Stimulated activated CD8-positive, alpha-beta memory T cell treated with anti-CD3 and anti-CD28 coated beads, Interleukin-2, amount 100 ng/mL, for 48 hours (primary cell): ENCODE results near the gene PANK4.
A peak's percentile ranks its signal among the peaks of the same experiment; 100 is the strongest.

ENCODE experiments used
- DNase-seq, 2 donors: peaks; one replicate each; pipeline ENCODE4 v3.0.0-alpha.2; 2020; ENCODE audit warnings: low read depth in 2 of 2

Gene PANK4

DNA sequence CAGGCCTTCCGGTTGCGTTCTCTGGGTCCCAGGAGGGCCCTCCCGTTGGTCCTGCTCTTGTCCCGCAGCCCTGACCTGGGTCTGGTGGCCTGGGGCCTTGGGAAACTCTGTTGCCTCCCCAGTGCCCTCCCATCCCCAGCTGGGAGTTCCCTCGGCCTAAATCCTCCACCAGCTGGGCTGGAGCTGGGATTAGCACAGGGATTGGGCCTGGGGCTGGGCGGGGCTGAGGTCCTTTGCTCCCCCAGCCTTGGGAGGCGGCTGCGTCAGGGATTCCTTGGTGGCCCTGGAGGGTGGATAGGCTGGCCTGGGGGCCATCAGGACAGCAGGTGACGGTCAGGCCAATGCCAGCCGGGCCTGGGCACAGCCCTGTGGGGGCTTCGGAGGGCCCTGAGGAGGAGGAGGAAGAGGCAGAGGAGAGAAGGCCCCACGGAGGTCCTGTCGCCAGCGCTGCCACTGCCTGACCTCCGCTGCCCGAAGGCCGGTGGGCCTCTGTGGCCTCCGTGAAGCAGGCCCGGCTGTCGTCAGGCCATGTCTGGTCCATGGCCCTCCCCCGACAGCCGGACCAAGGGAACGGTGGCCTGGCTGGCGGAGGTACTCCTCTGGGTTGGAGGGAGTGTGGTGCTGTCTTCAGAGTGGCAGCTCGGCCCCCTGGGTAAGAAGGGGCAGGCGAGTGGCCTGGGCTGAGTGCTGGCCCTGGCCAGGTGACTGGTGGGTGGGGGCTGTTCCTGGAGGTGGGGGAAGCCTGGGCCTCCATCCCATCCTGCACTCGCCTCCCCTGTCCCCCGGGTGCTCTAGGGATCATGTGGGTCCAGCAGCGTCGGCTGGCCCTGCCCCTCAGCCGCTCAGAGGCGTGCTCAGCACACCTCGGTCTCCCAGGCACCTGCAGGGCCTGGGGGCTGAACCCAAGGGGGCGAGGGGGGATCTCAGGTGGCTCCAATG is 50.1 kb downstream of the PANK4 start, which contains the start of gene PLCH2:
Gene PLCH2, plus strand, starts transcription at position 229 of the 939 bp plus-strand sequence. Its CDS starts 300 bp downstream, at position 529.
- no peak for DNase-seq

- no peak for DNase-seq
These were observed 50.8 kb downstream of the PANK4 start for GRCh38 chr1:2475571-2475970.

GRCh38 chr1:2474933-2475371 is 51.4 kb downstream of the PANK4 start:
- DNase-seq, result no peak

GRCh38 chr1:2474104-2474844 is 52.1 kb downstream of the PANK4 start:
- DNase-seq, result no peak

DNA sequence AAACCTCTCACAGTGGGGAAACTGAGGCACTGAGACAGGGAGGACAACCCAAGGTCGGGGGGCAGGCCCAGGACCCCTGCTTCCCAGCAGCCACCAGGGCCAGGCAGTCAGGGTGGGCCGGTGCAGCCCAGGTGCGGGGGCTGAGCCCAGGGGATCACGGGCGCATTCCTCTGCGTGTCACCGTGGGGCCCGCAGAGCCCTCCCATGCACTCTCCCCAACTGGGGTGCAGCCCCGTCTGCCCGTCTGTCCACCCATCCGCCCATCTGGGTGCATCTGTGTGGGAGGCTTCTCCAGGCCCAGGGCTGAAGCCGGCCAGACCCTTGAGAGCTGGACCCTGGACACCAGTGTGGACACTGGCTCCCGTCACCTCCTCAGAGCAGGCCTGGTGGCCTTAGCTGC is 53.2 kb downstream of the PANK4 start:
- no peak for DNase-seq

DNA sequence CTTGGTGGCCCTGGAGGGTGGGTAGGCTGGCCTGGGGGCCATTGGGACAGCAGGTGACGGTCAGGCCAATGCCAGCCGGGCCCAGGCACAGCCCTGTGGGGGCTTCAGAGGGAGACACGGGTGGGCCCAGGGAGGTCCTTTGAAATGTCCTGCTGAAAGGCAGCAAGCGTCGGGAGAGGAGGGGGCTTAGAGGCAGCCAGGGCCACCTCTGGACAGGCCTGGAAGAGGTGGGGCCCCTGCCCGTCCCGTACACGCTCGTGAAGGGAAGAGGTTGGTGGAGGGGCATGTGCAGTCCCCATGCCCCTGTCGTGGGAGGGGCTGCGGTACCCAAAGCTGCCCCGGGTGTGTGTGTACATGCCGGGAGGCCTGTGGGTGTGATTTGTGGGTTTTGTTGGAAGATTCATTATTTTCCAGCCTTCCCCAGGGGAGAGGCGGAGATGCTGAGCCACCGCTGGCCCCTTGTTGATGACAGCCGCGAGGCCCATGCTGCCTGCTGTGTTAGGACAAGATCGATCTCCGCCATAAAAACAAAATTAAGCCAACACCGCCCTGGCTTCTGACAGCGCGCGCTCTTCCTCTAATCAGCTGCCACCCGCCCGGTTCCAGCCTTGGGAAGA is 53.7 kb downstream of the PANK4 start:
- DNase-seq, result no peak

GRCh38 chr1:2472109-2472508 is 54.3 kb downstream of the PANK4 start:
- no peak for DNase-seq

DNA sequence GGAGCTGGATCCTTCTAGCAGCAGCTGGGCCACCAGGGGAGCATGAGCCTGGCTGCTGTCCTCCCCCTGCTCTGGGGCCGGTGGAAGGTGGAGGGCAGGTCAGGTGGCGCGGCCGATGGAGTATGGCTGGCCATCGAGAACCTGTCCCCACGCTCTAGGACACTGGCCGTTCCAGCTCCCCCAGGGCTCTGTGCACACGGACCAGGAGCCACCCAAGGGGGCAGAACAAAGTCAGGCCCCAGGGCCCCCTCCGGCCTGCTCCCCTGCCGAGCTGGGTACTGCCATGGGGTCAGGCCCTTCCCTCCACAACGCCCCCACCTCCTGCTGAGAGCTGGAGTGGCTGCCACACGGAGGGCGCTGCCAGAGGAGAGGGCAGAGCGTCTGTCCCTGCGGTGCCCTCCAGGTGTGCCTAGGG is 54.8 kb downstream of the PANK4 start:
- DNase-seq, result no peak

- no peak for DNase-seq
These were observed 55.3 kb downstream of the PANK4 start for GRCh38 chr1:2471159-2471471.

DNA sequence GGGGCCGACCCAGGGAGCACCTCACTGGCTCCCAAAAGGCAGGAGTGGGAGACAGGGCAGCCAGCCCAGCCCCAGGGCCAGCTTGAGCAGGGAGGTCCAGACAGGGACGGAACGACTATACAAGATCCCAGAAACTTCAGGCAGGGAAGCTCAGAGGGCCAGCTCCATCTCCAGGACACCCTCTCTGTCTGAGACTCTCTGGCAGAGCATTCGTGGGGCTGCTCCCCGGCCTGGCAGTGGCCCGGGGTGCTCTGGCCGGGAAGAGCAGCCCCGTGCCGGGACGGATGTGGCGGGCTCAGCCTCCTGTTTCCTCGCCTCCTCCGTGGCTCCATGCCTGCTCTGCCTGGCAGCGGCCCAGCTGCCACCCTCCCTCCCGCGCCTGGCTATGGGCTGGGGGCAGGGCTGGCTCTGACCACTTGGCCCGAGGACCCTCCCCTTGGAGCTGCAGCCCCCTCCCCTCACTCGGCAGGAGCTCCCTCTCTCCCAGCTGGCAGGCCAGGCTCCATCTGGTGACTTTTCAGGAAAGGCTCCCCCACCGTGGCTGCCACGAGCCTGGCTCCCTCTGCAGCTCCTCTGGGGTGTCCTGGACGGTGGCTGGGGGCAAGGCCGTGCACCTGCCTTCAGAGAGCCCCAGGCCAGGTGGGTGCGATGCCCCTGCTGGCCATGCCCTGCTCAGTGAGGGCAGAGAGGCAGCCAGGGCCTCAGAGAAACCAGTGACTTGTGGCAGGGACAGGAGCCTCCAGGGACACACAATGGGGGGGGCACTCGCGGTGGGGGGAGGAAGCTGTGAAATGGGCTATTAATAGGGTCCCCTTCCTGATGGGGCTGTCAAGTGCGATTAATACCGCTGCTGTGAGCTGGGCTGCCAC is 55.9 kb downstream of the PANK4 start:
- DNase-seq, result no peak

DNA sequence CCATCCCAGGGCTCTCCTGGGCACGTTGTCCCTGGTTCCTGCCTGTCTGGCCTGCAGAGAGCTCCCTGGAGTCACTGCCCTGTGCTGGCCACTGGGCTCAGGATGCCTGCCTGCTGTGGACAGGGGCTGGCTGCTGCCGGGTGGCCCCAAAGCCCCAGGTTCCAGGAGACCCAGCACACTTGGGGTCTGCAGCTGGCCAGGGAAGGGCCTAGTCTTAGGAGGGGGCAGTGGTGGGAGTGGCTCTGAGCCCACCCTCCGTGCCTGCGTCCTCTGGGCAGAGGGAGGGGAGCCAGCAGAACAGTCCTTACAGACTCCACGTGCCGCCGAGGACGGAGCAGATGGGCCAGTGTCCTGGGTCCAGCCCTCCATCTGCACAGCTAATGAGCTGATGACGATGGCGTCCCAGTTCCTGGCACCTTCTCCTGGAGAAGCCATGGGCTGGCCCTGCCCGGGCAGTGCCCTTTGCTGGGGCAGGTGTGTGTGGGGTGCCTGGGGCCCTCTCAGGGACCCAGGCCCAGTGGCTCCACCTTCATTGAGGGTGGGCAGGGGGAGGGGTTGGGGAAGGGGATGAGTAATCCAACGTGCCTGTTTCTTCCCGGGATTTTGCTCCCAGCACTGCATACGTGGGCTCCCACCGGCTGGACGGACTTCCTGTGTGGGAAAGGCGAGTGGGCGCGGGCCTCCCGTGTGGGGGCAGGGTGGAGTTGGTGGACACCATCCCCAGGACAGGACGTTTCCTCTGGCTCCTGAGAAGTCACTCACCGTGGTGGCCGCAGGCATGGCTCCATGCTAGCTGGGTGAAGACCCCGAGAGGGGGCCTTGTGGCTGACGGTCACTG is 57.1 kb downstream of the PANK4 start:
- DNase-seq, result no peak

GRCh38 chr1:2468540-2468939 is 57.9 kb downstream of the PANK4 start:
- DNase-seq, result no peak

- peak in 1 of 2 donors; percentile 16 for DNase-seq
These were observed 58.3 kb downstream of the PANK4 start for GRCh38 chr1:2468041-2468472.

- peak in 1 of 2 donors; percentile 18 for DNase-seq
These were observed 59.3 kb downstream of the PANK4 start for GRCh38 chr1:2466958-2467554.

- DNase-seq, result no peak
These were observed 60.1 kb downstream of the PANK4 start for GRCh38 chr1:2466270-2466665.

DNA sequence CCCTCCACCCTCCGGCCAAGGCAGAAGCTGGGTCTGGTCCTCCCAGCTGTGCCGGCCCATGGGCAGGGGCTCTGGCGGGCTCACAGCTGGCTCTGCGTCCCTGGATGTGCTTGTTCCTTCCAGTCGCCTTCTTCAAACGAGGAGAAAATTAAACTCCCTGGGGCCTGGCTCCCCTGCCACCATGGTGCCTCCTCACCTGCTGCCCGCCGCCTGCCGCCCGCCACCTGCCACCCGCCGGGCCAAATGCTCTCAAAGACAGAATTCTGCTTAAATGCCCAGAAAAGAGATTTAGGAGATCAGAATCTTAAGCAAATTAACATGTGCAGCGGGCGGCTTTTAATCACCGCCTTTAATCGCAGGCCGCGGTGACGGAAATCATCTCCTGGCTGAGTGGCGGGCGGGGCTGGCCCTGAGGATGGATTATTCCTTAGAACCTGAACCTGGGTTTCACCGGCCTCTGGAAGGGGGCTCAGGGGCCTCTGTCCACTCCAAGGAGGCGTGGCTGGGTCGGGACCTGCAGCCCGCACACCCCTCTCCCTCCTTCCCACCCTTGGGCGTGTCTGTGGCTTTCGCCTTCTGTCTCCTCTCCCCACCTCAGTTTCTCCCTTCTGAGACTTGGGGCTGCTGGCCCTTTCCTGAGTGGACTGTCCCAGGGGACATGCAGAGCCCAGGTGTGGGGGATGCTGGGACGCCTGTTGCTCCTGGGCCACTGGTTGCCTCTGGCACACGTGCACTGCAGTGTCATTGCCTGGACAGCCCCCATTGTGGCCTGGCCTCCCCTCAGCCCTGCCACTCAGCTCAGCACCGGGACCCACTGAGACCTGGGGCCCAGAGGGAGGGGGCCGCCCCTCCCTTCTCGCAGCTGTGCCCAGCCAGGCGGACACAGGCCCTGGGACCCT is 60.8 kb downstream of the PANK4 start:
- no peak for DNase-seq

DNA sequence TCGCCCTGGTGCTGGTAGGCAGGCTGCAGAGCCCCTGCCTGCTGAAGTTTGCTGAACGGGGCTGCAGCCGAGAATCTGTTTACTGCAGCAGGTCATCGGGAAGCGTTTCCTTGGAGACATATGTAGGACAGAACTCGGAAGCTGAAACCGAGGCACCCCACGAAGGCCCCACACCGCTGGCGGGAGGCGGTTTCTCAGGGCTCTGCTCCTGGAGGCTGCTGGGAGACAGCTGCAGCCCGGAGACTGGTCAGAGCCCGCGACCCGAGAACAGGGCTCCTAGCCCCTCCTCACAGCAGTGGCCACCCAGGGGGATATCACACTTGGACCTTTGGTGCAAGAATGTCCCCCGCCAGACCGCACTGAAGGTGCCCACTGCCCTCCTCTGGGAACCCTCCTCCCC is 63.0 kb downstream of the PANK4 start:
- DNase-seq, result no peak

GRCh38 chr1:2462819-2463218 is 63.6 kb downstream of the PANK4 start:
- no peak for DNase-seq
